Esophagus mucosa (tissue), 1 donor: ENCODE results near the gene CNN3. TPM values are rescaled to one million over a fixed set of nuclear protein-coding genes. Genes with fewer than 3 reads are reported as not detected.

ENCODE experiments used
- ATAC-seq: fragments of 200-7000 bp; cut with Tn5 transposase; one replicate; pipeline ENCODE4 v1.9.1; 2020
- total RNA-seq: library from RNA; stranded (reverse); gene quantifications from one replicate; pipeline ENCODE4 v1.2.4, GENCODE V29; 2023
- donor health status: DM: yes; HTN: yes; CAD: no.

Gene CNN3
- total RNA-seq, 1 donor from 2014 or later: 136 TPM

- no peak for ATAC-seq
Observed at GRCh38 chr1:94922761-94923331, 4.1 kb downstream of the CNN3 start.

DNA sequence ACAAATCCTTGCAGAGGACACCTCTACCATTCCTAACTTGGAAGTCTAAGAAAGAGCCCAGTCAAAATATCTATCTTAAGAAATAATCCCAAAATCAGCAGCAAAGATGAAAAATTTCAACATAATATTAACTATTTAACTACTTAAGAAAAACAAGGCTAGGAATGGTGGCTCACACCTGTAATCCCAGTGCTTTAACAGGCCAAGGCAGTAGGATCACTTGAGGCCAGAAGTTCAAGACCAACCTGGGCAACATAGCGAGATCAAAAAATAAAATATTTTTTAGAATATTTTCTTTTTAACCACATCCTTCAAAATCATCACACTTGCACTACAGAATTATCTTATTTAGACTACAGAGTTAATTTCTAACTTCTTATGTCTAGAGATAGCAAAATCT is 4.9 kb downstream of the CNN3 start:
- no peak for ATAC-seq

GRCh38 chr1:94920061-94920460 is 6.8 kb downstream of the CNN3 start:
- ATAC-seq: no peak

GRCh38 chr1:94919241-94920030 is 7.5 kb downstream of the CNN3 start:
- peak; percentile 59 for ATAC-seq

GRCh38 chr1:94917251-94917650 is 9.7 kb downstream of the CNN3 start:
- no peak for ATAC-seq

- peak; percentile 27 for ATAC-seq
Observed at GRCh38 chr1:94912263-94913184, 14.4 kb downstream of the CNN3 start.

DNA sequence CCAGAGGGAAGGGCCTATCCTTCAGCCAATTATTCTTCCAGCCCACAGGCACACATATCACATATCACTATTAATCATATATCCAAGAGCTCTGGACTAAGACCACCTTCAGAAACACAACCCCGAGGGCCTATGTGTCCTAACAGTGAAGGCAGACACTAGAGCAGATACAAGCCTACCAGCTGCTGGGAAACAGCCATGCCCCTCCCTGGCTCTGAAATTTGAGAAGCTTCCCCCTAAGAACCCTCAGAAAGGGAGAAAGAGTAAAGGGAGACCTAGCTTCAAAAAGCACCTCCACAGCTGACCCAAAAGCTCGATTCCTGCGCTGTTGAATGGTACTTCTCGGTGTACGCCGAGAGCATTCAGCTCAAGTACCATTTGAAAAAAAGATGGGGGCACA is 17.4 kb downstream of the CNN3 start:
- ATAC-seq: no peak

DNA sequence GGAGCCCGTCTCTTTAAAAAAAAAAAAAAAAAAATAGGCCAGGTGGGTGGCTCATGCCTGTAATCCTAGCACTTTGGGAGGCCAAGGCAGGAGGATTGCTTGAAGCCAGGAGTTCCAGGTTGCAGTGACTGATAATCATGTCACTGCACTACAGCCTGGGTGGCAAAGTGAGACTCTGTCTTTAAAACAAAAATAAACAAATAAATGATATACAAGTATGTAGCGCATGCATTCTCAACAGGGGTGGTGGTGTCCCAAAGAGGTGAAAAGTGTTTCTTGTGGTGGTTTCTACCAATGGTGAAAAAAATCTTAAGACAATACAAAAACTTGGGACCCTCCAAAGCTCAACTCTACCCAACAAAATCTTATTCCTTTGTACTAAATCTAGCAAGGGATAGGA is 17.9 kb downstream of the CNN3 start:
- no peak for ATAC-seq

- ATAC-seq: no peak
Observed at GRCh38 chr1:94908190-94908589, 18.7 kb downstream of the CNN3 start.

GRCh38 chr1:94907136-94907535 is 19.8 kb downstream of the CNN3 start:
- ATAC-seq: no peak

DNA sequence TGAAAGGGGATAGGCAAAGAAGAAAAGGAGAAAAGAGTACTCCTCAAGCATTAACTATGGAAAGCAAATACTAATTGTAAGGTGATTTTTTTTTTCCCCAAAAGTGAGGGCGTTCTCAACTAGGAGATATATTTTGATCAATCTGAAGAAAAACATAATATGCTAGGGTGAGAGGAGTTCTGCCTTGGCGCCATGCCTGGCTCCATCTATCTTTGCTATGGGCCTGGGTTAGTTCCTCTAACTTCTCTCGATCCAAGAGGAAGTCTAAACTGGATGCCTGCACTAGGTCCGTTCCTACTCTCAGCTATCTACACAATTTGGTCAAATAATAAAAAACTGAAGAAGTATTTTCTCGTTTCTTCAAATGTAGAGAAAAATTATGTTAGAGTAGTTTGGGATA is 20.5 kb downstream of the CNN3 start:
- no peak for ATAC-seq

DNA sequence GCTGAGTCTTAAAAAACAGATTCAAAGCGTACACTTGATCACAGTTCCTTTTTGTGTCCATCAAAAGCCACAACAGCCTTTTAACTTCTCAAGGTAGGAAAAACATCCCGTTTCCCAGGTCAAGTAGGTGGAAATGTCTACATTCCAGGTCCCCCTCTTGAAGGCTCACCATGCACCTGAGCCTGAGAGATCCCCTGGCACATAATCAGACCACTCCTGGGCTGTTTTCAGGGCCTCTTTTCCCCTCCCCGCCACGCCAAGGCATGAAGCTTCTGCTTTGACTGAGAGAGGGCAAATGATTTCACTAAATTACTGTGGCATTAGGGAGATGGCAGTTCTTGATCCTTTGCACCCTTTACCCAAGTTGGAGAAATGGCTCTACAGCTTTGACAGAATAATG is 21.7 kb downstream of the CNN3 start:
- no peak for ATAC-seq

- ATAC-seq: no peak
Observed at GRCh38 chr1:94903280-94904009, 23.5 kb downstream of the CNN3 start.

- no peak for ATAC-seq
Observed at GRCh38 chr1:94901841-94902240, 25.1 kb downstream of the CNN3 start.

- no peak for ATAC-seq
Observed at GRCh38 chr1:94899756-94900155, 27.2 kb downstream of the CNN3 start.

DNA sequence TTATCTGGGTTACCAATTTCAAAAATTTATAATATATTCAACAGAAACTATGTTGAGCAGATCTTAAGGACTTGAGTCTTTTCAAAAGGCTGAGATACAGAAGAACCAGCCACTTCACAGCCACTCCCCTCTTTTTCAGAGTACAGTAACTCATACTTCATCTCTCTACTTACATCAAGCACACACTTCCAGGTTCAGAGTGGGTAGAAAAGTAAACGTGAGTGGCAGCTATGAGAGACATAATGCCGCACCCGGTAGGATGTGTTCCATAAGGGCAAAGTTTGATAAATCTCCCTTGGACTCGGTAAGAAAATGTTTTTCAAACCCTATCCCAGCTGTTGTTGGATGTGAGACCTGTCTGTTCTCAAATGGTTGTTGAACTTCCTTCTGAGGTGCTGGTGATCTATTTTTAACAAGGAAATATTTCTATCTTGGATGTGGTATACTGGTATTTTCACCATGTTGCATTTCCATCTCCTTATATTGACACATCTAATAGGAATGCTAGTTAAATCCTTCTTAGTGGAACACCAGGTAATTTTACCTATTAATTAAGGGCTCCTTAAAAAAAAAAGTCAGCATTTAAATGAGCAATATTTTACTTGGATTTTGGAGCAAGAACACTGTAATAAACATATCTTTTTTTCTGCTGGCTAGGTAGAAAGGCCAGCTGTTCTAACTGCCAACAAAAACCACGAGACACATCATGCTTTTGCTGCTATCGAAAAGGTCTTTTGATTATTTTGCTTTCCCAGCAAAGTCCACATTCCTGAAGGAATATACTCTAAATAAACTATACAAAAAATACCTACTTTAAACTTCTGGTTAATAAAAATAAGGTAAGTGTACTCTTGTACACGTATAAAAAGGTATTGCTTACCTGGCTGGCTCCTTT is 28.2 kb downstream of the CNN3 start:
- ATAC-seq: no peak

GRCh38 chr1:94895518-94895917 is 31.4 kb downstream of the CNN3 start:
- ATAC-seq: no peak

GRCh38 chr1:94894630-94895029 is 32.3 kb downstream of the CNN3 start:
- ATAC-seq: no peak

- peak; percentile 36 for ATAC-seq
Observed at GRCh38 chr1:94892604-94893254, 34.2 kb downstream of the CNN3 start.

- no peak for ATAC-seq
Observed at GRCh38 chr1:94888201-94888600, 38.7 kb downstream of the CNN3 start.

GRCh38 chr1:94887603-94888171 is 39.2 kb downstream of the CNN3 start:
- ATAC-seq: peak; percentile 31
